IMR-90 (cell line): ENCODE data around the gene AP3B1. TPM values are rescaled to one million over a fixed set of nuclear protein-coding genes. Genes with fewer than 3 reads are reported as not detected.

ENCODE experiments used
- ATAC-seq: fragments of 200-7000 bp; cut with Tn5 transposase; 2 replicates; pipeline ENCODE4 v1.9.1; 2020; ENCODE audit warnings: low read depth, mild to moderate bottlenecking, moderate library complexity
- BruUV-seq: library from RNA; stranded (reverse); fragments of 400-500 nt; replicated peaks from 2 replicates; lab custom pipeline; 2021; lab: Mats Ljungman, UMichigan
- CTCF ChIA-PET: fragments of 300-600 bp; formaldehyde crosslinking; extraction: SDS; loops from one replicate; lab custom pipeline; 2021; ENCODE audit warnings: antibody characterized with exemption; lab: Yijun Ruan, JAX
- POLR2A ChIA-PET: fragments of 300-600 bp; sonication (Branson Sonifier 250); formaldehyde crosslinking; loops from one replicate; lab custom pipeline; 2022; ENCODE audit warnings: antibody characterized with exemption; ENCODE audit not compliant: unreplicated experiment; lab: Charles Lee
- DNase-seq: peaks from one replicate; pipeline ENCODE4 v3.0.0; 2013
- H2AFZ ChIP-seq: replicated peaks from 2 replicates; pipeline ENCODE3; 2013; ENCODE audit warnings: low read length, mild to moderate bottlenecking; ENCODE audit not compliant: poor library complexity
- H2AK5ac ChIP-seq: 2 replicates; pipeline ENCODE4 v1.6.1; 2013; ENCODE audit warnings: low read depth, low read length, inconsistent platforms
- H2AK9ac ChIP-seq: replicated peaks from 2 replicates; pipeline ENCODE3; 2013; ENCODE audit warnings: mild to moderate bottlenecking, low read depth, low read length, moderate library complexity; ENCODE audit not compliant: poor library complexity
- H2BK120ac ChIP-seq: 2 replicates; pipeline ENCODE4 v1.6.1; 2013; ENCODE audit warnings: low read depth, low read length, inconsistent platforms
- H2BK15ac ChIP-seq: 3 replicates; pipeline ENCODE4 v1.6.1; 2013; ENCODE audit warnings: low read depth, low read length, inconsistent platforms
- H2BK20ac ChIP-seq: 2 replicates; pipeline ENCODE4 v1.6.1; 2013; ENCODE audit warnings: low read depth, mild to moderate bottlenecking, inconsistent platforms, low read length, moderate library complexity
- H2BK5ac ChIP-seq: 2 replicates; pipeline ENCODE4 v1.6.1; 2013; ENCODE audit warnings: mild to moderate bottlenecking, low read depth, low read length, inconsistent platforms; ENCODE audit not compliant: poor library complexity, severe bottlenecking
- H3K14ac ChIP-seq: replicated peaks from 2 replicates; pipeline ENCODE4 v1.6.1; 2013; ENCODE audit warnings: low read depth, low read length, inconsistent platforms
- H3K18ac ChIP-seq: 2 replicates; pipeline ENCODE4 v1.6.1; 2013; ENCODE audit warnings: low read depth, low read length, control low read depth
- H3K23ac ChIP-seq: 2 replicates; pipeline ENCODE4 v1.6.1; 2013; ENCODE audit warnings: low read depth, low read length, inconsistent platforms
- H3K27ac ChIP-seq: 2 replicates; pipeline ENCODE4 v1.5.1; 2013; ENCODE audit warnings: mild to moderate bottlenecking, control low read depth, low read length; ENCODE audit not compliant: insufficient read depth
- H3K27me3 ChIP-seq: 2 replicates; pipeline ENCODE4 v1.6.1; 2013; ENCODE audit warnings: low read length; ENCODE audit not compliant: control insufficient read depth, insufficient read depth
- H3K36me3 ChIP-seq: 2 replicates; pipeline ENCODE4 v1.6.1; 2013; ENCODE audit warnings: low read length, mixed read lengths; ENCODE audit not compliant: control insufficient read depth, insufficient read depth
- H3K4ac ChIP-seq: 2 replicates; pipeline ENCODE4 v1.6.1; 2013; ENCODE audit warnings: low read depth, low read length, inconsistent platforms
- H3K4me1 ChIP-seq: 2 replicates; pipeline ENCODE4 v1.6.1; 2013; ENCODE audit warnings: low read length, mixed read lengths; ENCODE audit not compliant: control insufficient read depth, insufficient read depth
- H3K4me2 ChIP-seq: 2 replicates; pipeline ENCODE4 v1.6.1; 2013; ENCODE audit warnings: low read depth, mild to moderate bottlenecking, control low read depth, low read length, moderate library complexity
- H3K4me3 ChIP-seq: 2 replicates; pipeline ENCODE4 v1.5.1; 2013; ENCODE audit warnings: low read depth, mild to moderate bottlenecking, control low read depth, low read length, moderate library complexity; ENCODE audit not compliant: insufficient read depth
- H3K56ac ChIP-seq: 2 replicates; pipeline ENCODE4 v1.6.1; 2013; ENCODE audit warnings: low read length, inconsistent platforms; ENCODE audit not compliant: insufficient read depth; ENCODE audit errors: extremely low read depth
- H3K79me1 ChIP-seq, 2 experiments: 2 replicates each; pipeline ENCODE4 v1.6.1; 2013; ENCODE audit warnings: low read length in 2 of 2, inconsistent platforms in 1 of 2, low read depth in 1 of 2
- H3K9ac ChIP-seq: 2 replicates; pipeline ENCODE4 v1.6.1; 2013; ENCODE audit warnings: low read depth, low read length, control low read depth
- H3K9me1 ChIP-seq: 2 replicates; pipeline ENCODE4 v1.6.1; 2013; ENCODE audit warnings: low read length, inconsistent platforms; ENCODE audit not compliant: insufficient read depth
- H3K9me3 ChIP-seq: 2 replicates; pipeline ENCODE4 v1.6.1; 2013; ENCODE audit warnings: low read length; ENCODE audit not compliant: control insufficient read depth, insufficient read depth
- H4K20me1 ChIP-seq: 2 replicates; pipeline ENCODE4 v1.6.1; 2013; ENCODE audit warnings: low read length, inconsistent platforms; ENCODE audit not compliant: insufficient read depth
- H4K5ac ChIP-seq: 2 replicates; pipeline ENCODE4 v1.6.1; 2013; ENCODE audit warnings: mild to moderate bottlenecking, low read depth, low read length, control low read depth
- H4K8ac ChIP-seq, 2 experiments: 2 replicates each; pipeline ENCODE4 v1.6.1; 2013; ENCODE audit warnings: low read depth in 2 of 2, low read length in 2 of 2, control low read depth in 1 of 2, inconsistent platforms in 1 of 2
- H4K91ac ChIP-seq: 2 replicates; pipeline ENCODE4 v1.6.1; 2013; ENCODE audit warnings: low read depth, low read length, inconsistent platforms; ENCODE audit not compliant: insufficient read depth
- FOS ChIP-seq: fragments of 150-350 bp; IDR thresholded peaks from 2 replicates; pipeline ENCODE4 v1.6.1; 2016; ENCODE audit warnings: low read depth, low read length
- WGBS, 2 experiments: methylation state at CpG; one replicate each; pipeline versions ENCODE4 v1.1.5 to v1.1.7; 2013; ENCODE audit warnings: missing lambda C conversion rate in 2 of 2; ENCODE audit not compliant: insufficient read length in 1 of 2; ENCODE audit errors: extremely low coverage in 2 of 2; 5-methylcytosine and 5-hydroxymethylcytosine counted together
- dilution Hi-C: fragments of 300-500 bp; cut with HindIII; formaldehyde crosslinking; loops from one replicate; pipeline ENCODE4 v1.14.3; 2018; ENCODE audit warnings: low sequenced_read_pairs; ENCODE audit not compliant: unreplicated experiment
- in situ Hi-C: fragments of 300-500 bp; cut with MboI; formaldehyde crosslinking; loops from 3 replicates; pipeline ENCODE4 v1.14.3; 2019; ENCODE audit warnings: low sequenced_read_pairs, inconsistent platforms, mixed read lengths
- intact Hi-C: fragments of 100-400 bp; cut with micrococcal nuclease; formaldehyde crosslinking; loops from 2 replicates; pipeline ENCODE4 v1.10.0; 2022
- polyA plus RNA-seq, 3 experiments: library from polyadenylated mRNA; depleted of rRNA; stranded (reverse); fragments of >200 nt; gene quantifications; 2 replicates each; pipeline ENCODE4 v1.2.3, GENCODE V29; 2012; ENCODE audit warnings: low replicate concordance in 1 of 3
- total RNA-seq: library from RNA; depleted of rRNA; stranded (reverse); fragments of >200 nt; gene quantifications from 2 replicates; pipeline ENCODE4 v1.2.3, GENCODE V29; 2012

AP3B1 gene
- total and polyA plus RNA-seq, 2 of the 4 experiments (the other 2 are of a cell fraction): 33.1 to 59.0 TPM

GRCh38 chr5:78004559-78004958, 289.9 kb downstream of the AP3B1 start:
- Histone ChIP-seq H3K4me2 (peak overlapping the region; percentile 64; the same call in 1 of the 2 replicates), H2BK15ac (no peak overlapping the region), H4K5ac (no peak overlapping the region), H3K27ac (no peak overlapping the region), H3K18ac (peak overlapping the region; percentile 31; the same call in 1 of the 2 replicates), H2BK120ac (no peak overlapping the region), H2BK20ac (no peak overlapping the region), H2BK5ac (peak overlapping the region; percentile 91), H3K9ac (no peak overlapping the region; the same call in 1 of the 2 replicates), H3K9me1 (peaks cover 8% of the 10 kb centered on the region; the same call in 1 of the 2 replicates), H2AFZ (no peak overlapping the region), H3K23ac (no peak overlapping the region), H3K56ac (no peak overlapping the region), H3K4me1 (peaks cover 8% of the 10 kb centered on the region), H3K27me3 (no peaks in the 10 kb centered on the region), H4K91ac (no peak overlapping the region), H3K14ac (no peak overlapping the region), H3K36me3 (peaks cover 4% of the 10 kb centered on the region), H3K4me3 (no peak overlapping the region), H3K79me1 (peaks cover 6 to 8% of the 10 kb centered on the region in 2 experiments), H2AK9ac (no peak overlapping the region), H3K9me3 (no peaks in the 10 kb centered on the region), H4K8ac (no peak overlapping the region; a peak in 1 of 4 replicates), H2AK5ac (no peak overlapping the region), H3K4ac (no peak overlapping the region), H4K20me1 (no peaks in the 10 kb centered on the region)
- TF ChIP-seq FOS: no peak
- no CpG with 5 or more reads among the region's 1 CpG for WGBS, 2 experiments
- in situ Hi-C loops: no loop called here
- BruUV-seq: no TSS peak
- ATAC-seq (peak; percentile 69), DNase-seq (peak; percentile 31)
- intact Hi-C loops: loop anchor here (10.0 kb wide), 1 partner anchor 360 kb away; no protein-coding TSS in a partner anchor
- dilution Hi-C loops: no loop called here
- POLR2A ChIA-PET: no interaction called here
- CTCF ChIA-PET: no interaction called here
